ENCODE measurements around the gene LAMB3.

The LAMB3 gene

DNA sequence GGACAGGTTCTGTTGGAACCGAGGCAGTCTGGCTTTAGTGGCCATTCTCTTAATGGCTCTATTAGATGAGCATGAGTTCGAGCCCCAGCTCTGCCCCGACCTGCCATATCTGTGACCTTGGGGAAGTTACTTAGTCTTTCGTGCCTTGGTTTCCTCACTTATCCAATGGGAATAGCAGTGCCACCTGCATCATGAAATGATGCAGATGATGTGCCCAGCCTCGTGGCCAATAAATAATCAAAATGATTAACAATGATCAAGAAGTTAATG lies 38.1 kb downstream of the LAMB3 start:
- Histone ChIP-seq H3K9me3 (ENCODE audit: control insufficient read depth, insufficient read depth, low read length) (no peaks in the 10 kb centered on the region), H3K4me3 (ENCODE audit: low read depth, low read length) (no peak overlapping the region), H3K27ac (ENCODE audit: low read depth, low read length) (no peak overlapping the region), H3K9ac (ENCODE audit: low read depth, low read length) (no peak overlapping the region), H3K4me1 (ENCODE audit: control insufficient read depth, insufficient read depth, low read length) (no peaks in the 10 kb centered on the region), H3K27me3 (ENCODE audit: control insufficient read depth, insufficient read depth, low read length) (no peaks in the 10 kb centered on the region), H3K36me3 (ENCODE audit: control insufficient read depth, insufficient read depth, low read length) (no peaks in the 10 kb centered on the region)

- no peaks in the 10 kb centered on the region for H3K9me3 ChIP-seq (ENCODE audit: control insufficient read depth, insufficient read depth, low read length)
- no peak overlapping the region for H3K9ac ChIP-seq (ENCODE audit: low read depth, low read length)
- H3K36me3 ChIP-seq (ENCODE audit: control insufficient read depth, insufficient read depth, low read length), result no peaks in the 10 kb centered on the region
- no peaks in the 10 kb centered on the region for H3K4me1 ChIP-seq (ENCODE audit: control insufficient read depth, insufficient read depth, low read length)
- H3K27me3 ChIP-seq (ENCODE audit: control insufficient read depth, insufficient read depth, low read length), result no peaks in the 10 kb centered on the region
- H3K27ac ChIP-seq (ENCODE audit: low read depth, low read length), result no peak overlapping the region
- no peak overlapping the region for H3K4me3 ChIP-seq (ENCODE audit: low read depth, low read length)
Observed at GRCh38 chr1:209613400-209614150, 38.6 kb downstream of the LAMB3 start.

DNA sequence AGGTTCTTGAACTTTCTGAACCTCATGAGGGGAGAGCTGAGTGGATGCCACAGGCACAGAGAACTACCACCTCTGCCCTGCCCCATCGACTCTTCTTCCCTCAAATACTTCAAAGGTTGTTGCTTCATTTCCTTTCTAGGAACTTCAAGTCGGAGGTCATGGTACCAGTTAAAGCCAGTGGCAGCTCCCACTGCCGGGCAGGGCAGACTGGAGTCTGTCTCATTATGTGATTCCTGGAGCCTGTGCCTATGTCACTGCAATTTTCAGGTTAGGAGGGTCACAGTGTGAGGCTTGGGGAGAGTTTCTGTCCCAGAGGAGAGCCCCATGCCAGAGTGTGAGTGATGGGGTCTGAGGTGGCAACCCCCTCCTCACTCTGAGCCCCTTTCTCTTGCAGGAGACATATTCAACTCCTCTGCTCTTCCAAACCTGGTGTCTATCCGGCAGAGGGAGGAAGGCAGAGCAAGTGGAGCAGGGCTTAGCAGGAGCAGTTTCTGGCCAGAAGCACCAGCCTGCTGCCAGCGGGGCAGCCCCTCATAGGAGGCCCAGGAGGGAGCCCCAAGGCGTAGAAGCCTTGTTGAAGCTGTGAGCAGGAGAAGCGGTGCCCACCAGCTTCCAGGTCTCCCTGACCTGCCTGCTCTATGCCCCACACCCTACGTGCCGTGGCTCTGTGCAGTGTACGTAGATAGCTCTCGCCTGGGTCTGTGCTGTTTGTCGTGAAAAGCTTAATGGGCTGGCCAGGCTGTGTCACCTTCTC lies 39.4 kb downstream of the LAMB3 start:
- H3K27me3 ChIP-seq (ENCODE audit: control insufficient read depth, insufficient read depth, low read length), result no peaks in the 10 kb centered on the region
- no peaks in the 10 kb centered on the region for H3K9me3 ChIP-seq (ENCODE audit: control insufficient read depth, insufficient read depth, low read length)
- H3K4me1 ChIP-seq (ENCODE audit: control insufficient read depth, insufficient read depth, low read length), result no peaks in the 10 kb centered on the region
- no peak overlapping the region for H3K27ac ChIP-seq (ENCODE audit: low read depth, low read length)
- no peak overlapping the region for H3K9ac ChIP-seq (ENCODE audit: low read depth, low read length)
- H3K4me3 ChIP-seq (ENCODE audit: low read depth, low read length), result no peak overlapping the region
- no peaks in the 10 kb centered on the region for H3K36me3 ChIP-seq (ENCODE audit: control insufficient read depth, insufficient read depth, low read length)

GRCh38 chr1:209611771-209612570 lies 40.3 kb downstream of the LAMB3 start:
- no peak overlapping the region for H3K9ac ChIP-seq (ENCODE audit: low read depth, low read length)
- no peak overlapping the region for H3K4me3 ChIP-seq (ENCODE audit: low read depth, low read length)
- no peaks in the 10 kb centered on the region for H3K9me3 ChIP-seq (ENCODE audit: control insufficient read depth, insufficient read depth, low read length)
- H3K27me3 ChIP-seq (ENCODE audit: control insufficient read depth, insufficient read depth, low read length), result no peaks in the 10 kb centered on the region
- H3K27ac ChIP-seq (ENCODE audit: low read depth, low read length), result no peak overlapping the region
- no peaks in the 10 kb centered on the region for H3K36me3 ChIP-seq (ENCODE audit: control insufficient read depth, insufficient read depth, low read length)
- no peaks in the 10 kb centered on the region for H3K4me1 ChIP-seq (ENCODE audit: control insufficient read depth, insufficient read depth, low read length)

DNA sequence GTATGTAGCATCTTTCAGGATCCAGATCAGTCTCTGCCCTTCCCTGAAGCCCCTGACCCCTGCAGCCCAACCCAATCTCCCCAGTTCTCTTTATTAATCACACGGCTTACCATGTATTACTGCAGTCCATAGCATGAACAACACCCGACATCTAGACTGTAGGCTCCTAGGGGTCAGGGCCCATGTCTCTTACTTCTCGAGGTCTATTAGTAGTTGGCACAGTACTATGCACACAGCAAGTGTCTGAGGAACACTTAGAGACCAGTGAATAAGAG lies 41.7 kb downstream of the LAMB3 start:
- no peak overlapping the region for H3K4me3 ChIP-seq (ENCODE audit: low read depth, low read length)
- no peaks in the 10 kb centered on the region for H3K36me3 ChIP-seq (ENCODE audit: control insufficient read depth, insufficient read depth, low read length)
- no peak overlapping the region for H3K27ac ChIP-seq (ENCODE audit: low read depth, low read length)
- no peak overlapping the region for H3K9ac ChIP-seq (ENCODE audit: low read depth, low read length)
- no peaks in the 10 kb centered on the region for H3K27me3 ChIP-seq (ENCODE audit: control insufficient read depth, insufficient read depth, low read length)
- no peaks in the 10 kb centered on the region for H3K4me1 ChIP-seq (ENCODE audit: control insufficient read depth, insufficient read depth, low read length)
- no peaks in the 10 kb centered on the region for H3K9me3 ChIP-seq (ENCODE audit: control insufficient read depth, insufficient read depth, low read length)

DNA sequence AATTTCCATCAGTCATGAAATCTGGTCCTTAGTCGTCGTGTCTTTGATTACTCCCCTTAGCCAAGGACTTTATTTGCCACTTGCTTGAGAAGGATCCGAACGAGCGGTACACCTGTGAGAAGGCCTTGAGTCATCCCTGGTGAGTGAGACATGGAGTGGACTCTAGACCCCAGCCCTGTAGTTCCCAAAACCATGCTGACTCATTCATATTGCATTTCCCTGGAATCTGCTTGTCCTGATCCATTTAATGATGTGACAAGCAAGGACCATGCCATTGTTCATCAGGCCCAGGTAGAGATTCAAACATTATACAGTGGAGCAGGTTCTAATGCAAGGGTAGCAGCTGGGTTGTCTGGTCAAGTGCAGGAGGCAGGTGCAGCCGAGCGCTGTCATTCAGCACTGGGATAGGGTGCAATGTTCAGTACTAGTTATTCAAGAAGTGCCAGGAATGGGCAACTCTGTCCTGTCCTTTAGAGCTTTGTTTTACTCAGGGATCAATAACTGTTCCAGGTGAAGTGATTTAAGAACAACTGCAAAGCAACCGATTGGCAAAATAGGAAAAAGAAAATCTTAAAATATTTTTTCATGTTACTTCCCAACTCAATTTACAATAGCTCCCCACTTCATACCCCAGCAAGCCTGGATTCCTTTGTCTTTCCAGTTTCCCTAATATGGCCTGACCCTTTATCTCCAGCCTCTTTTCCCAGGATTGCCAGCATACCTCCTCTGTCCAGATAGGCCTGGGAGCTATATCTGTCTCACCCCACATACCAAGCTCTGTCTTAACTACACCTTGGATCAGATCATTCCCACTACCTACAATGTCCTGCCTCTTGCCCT lies 42.2 kb downstream of the LAMB3 start:
- Histone ChIP-seq H3K4me1 (ENCODE audit: control insufficient read depth, insufficient read depth, low read length) (no peaks in the 10 kb centered on the region), H3K4me3 (ENCODE audit: low read depth, low read length) (no peak overlapping the region), H3K9ac (ENCODE audit: low read depth, low read length) (no peak overlapping the region), H3K27me3 (ENCODE audit: control insufficient read depth, insufficient read depth, low read length) (no peaks in the 10 kb centered on the region), H3K36me3 (ENCODE audit: control insufficient read depth, insufficient read depth, low read length) (no peaks in the 10 kb centered on the region), H3K27ac (ENCODE audit: low read depth, low read length) (no peak overlapping the region), H3K9me3 (ENCODE audit: control insufficient read depth, insufficient read depth, low read length) (no peaks in the 10 kb centered on the region)

- no peak overlapping the region for H3K4me3 ChIP-seq (ENCODE audit: low read depth, low read length)
- no peak overlapping the region for H3K9ac ChIP-seq (ENCODE audit: low read depth, low read length)
- no peaks in the 10 kb centered on the region for H3K36me3 ChIP-seq (ENCODE audit: control insufficient read depth, insufficient read depth, low read length)
- no peak overlapping the region for H3K27ac ChIP-seq (ENCODE audit: low read depth, low read length)
- no peaks in the 10 kb centered on the region for H3K4me1 ChIP-seq (ENCODE audit: control insufficient read depth, insufficient read depth, low read length)
- H3K27me3 ChIP-seq (ENCODE audit: control insufficient read depth, insufficient read depth, low read length), result no peaks in the 10 kb centered on the region
- H3K9me3 ChIP-seq (ENCODE audit: control insufficient read depth, insufficient read depth, low read length), result no peaks in the 10 kb centered on the region
Observed at GRCh38 chr1:209609041-209609790, 43.0 kb downstream of the LAMB3 start.

DNA sequence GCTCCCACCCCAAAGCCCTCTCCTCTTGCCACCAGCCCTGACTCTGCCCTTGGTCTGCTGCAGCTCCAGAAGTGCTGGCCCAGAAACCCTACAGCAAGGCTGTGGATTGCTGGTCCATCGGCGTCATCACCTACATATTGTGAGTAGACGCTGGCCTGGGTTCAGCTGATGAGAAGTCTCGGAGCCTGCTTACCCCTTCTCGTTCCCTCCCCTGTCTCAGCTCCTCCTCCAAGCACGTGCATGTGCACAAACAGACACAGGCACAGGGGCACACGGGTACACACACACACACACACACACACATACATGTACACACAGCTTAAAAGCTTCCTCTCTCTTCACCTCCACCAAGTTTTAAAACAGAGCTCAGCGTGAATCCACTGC lies 44.4 kb downstream of the LAMB3 start:
- no peak overlapping the region for H3K4me3 ChIP-seq (ENCODE audit: low read depth, low read length)
- H3K36me3 ChIP-seq (ENCODE audit: control insufficient read depth, insufficient read depth, low read length), result no peaks in the 10 kb centered on the region
- H3K4me1 ChIP-seq (ENCODE audit: control insufficient read depth, insufficient read depth, low read length), result no peaks in the 10 kb centered on the region
- no peak overlapping the region for H3K27ac ChIP-seq (ENCODE audit: low read depth, low read length)
- H3K27me3 ChIP-seq (ENCODE audit: control insufficient read depth, insufficient read depth, low read length), result no peaks in the 10 kb centered on the region
- H3K9ac ChIP-seq (ENCODE audit: low read depth, low read length), result no peak overlapping the region
- H3K9me3 ChIP-seq (ENCODE audit: control insufficient read depth, insufficient read depth, low read length), result no peaks in the 10 kb centered on the region

GRCh38 chr1:209607102-209607794 lies 45.0 kb downstream of the LAMB3 start:
- H3K9ac ChIP-seq (ENCODE audit: low read depth, low read length), result no peak overlapping the region
- H3K27me3 ChIP-seq (ENCODE audit: control insufficient read depth, insufficient read depth, low read length), result no peaks in the 10 kb centered on the region
- no peaks in the 10 kb centered on the region for H3K9me3 ChIP-seq (ENCODE audit: control insufficient read depth, insufficient read depth, low read length)
- no peak overlapping the region for H3K27ac ChIP-seq (ENCODE audit: low read depth, low read length)
- H3K36me3 ChIP-seq (ENCODE audit: control insufficient read depth, insufficient read depth, low read length), result no peaks in the 10 kb centered on the region
- H3K4me1 ChIP-seq (ENCODE audit: control insufficient read depth, insufficient read depth, low read length), result no peaks in the 10 kb centered on the region
- H3K4me3 ChIP-seq (ENCODE audit: low read depth, low read length), result no peak overlapping the region

DNA sequence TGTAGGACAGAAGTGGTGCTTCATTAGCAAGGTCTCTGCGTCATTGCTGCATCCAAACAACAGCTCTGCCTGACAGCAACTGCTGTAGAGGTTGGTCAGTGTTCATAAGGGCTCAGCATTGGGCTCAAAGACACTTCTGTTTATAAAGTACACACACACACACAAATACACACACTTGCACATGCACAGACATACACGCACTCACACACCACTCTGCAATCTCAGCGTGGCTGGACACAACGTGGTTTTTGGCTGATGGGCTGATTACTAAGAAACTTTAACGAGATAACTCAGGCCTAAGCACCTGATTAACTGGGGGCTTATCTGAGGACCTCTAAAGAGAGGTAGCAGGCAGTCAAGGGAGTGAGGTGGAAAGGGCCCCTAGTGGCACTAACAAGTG lies 48.3 kb downstream of the LAMB3 start:
- no peak overlapping the region for H3K4me3 ChIP-seq (ENCODE audit: low read depth, low read length)
- no peaks in the 10 kb centered on the region for H3K36me3 ChIP-seq (ENCODE audit: control insufficient read depth, insufficient read depth, low read length)
- H3K27ac ChIP-seq (ENCODE audit: low read depth, low read length), result no peak overlapping the region
- H3K4me1 ChIP-seq (ENCODE audit: control insufficient read depth, insufficient read depth, low read length), result no peaks in the 10 kb centered on the region
- H3K27me3 ChIP-seq (ENCODE audit: control insufficient read depth, insufficient read depth, low read length), result no peaks in the 10 kb centered on the region
- no peaks in the 10 kb centered on the region for H3K9me3 ChIP-seq (ENCODE audit: control insufficient read depth, insufficient read depth, low read length)
- H3K9ac ChIP-seq (ENCODE audit: low read depth, low read length), result no peak overlapping the region

Measured in HUES48 (cell line).